Endothelial cell (in vitro differentiated cells): ENCODE data around the gene ALKAL2. TPM values are rescaled to one million over a fixed set of nuclear protein-coding genes. Genes with fewer than 3 reads are reported as not detected.

ENCODE experiments used
- DNase-seq: peaks from one replicate; pipeline ENCODE4 v3.0.0; 2021; ENCODE audit warnings: low spot score
- H3K27ac Mint-ChIP-seq: one replicate; pipeline ENCODE4 v1.8.0; 2021; ENCODE audit warnings: mixed read lengths, inconsistent platforms; ENCODE audit not compliant: unreplicated experiment
- H3K27me3 Mint-ChIP-seq: one replicate; pipeline ENCODE4 v1.8.0; 2021; ENCODE audit warnings: mild to moderate bottlenecking, moderate library complexity, mixed read lengths, inconsistent platforms; ENCODE audit not compliant: unreplicated experiment
- H3K36me3 Mint-ChIP-seq: one replicate; pipeline ENCODE4 v1.8.0; 2021; ENCODE audit warnings: mild to moderate bottlenecking, low read depth, mixed read lengths, inconsistent platforms; ENCODE audit not compliant: unreplicated experiment
- H3K4me1 Mint-ChIP-seq: one replicate; pipeline ENCODE4 v1.8.0; 2021; ENCODE audit warnings: mild to moderate bottlenecking, mixed read lengths, inconsistent platforms; ENCODE audit not compliant: unreplicated experiment
- H3K4me3 Mint-ChIP-seq: one replicate; pipeline ENCODE4 v1.8.0; 2021; ENCODE audit warnings: mild to moderate bottlenecking, mixed read lengths, inconsistent platforms; ENCODE audit not compliant: unreplicated experiment
- H3K9me3 Mint-ChIP-seq: one replicate; pipeline ENCODE4 v1.8.0; 2021; ENCODE audit warnings: mixed read lengths, inconsistent platforms; ENCODE audit not compliant: unreplicated experiment
- total RNA-seq: library from RNA; stranded (reverse); fragmentation: NEBNext Ultra II Directional; extraction: Animal tissue kit (Norgen Biotek cat#: 25700); gene quantifications from one replicate; pipeline ENCODE4 v1.2.1, GENCODE V29; 2021; ENCODE audit not compliant: unreplicated experiment
- TF ChIP-seq, protein P1 (sequence below): fragments of 200-600 bp; sonication (generic); IDR thresholded peaks from one replicate; pipeline ENCODE4 v1.5.0; 2021; ENCODE audit warnings: antibody characterized with exemption; ENCODE audit not compliant: unreplicated experiment

The ALKAL2 gene
- total RNA-seq, 1 donor from 2014 or later, result 3.2 TPM

DNA sequence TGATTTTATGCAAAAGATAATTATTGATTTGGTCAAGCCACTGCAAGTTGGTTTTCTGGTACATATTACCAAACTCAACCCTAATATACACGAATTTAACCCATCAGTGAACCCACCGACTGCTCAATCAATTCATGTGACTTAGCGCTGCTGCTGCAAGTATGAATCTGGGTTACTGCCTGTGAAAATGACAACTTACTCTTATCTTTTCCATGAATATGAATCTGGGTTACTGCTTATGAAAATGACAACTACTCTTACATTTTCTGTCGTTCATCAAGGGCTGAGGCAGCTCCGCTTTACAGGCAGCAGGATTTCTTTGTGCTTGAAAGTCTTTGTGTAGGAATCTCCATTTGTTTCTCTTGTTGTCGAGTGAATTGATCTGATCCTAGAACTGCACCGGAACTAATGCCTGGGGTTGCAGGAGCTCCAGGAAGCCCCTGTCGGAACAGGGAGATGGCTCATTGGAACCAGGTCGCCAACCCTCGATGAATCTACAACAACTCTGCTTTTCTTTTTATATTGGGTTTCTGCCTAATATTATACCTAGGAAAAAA, 22.1 kb upstream of the ALKAL2 start:
- Mint-ChIP-seq H3K27me3 (peaks cover 7% of the 10 kb centered on the region), H3K27ac (peak overlapping the region; percentile 64), H3K36me3 (no peaks in the 10 kb centered on the region), H3K4me3 (no peak overlapping the region), H3K9me3 (no peaks in the 10 kb centered on the region), H3K4me1 (peaks cover 5% of the 10 kb centered on the region)
- TF ChIP-seq, protein P1, sequence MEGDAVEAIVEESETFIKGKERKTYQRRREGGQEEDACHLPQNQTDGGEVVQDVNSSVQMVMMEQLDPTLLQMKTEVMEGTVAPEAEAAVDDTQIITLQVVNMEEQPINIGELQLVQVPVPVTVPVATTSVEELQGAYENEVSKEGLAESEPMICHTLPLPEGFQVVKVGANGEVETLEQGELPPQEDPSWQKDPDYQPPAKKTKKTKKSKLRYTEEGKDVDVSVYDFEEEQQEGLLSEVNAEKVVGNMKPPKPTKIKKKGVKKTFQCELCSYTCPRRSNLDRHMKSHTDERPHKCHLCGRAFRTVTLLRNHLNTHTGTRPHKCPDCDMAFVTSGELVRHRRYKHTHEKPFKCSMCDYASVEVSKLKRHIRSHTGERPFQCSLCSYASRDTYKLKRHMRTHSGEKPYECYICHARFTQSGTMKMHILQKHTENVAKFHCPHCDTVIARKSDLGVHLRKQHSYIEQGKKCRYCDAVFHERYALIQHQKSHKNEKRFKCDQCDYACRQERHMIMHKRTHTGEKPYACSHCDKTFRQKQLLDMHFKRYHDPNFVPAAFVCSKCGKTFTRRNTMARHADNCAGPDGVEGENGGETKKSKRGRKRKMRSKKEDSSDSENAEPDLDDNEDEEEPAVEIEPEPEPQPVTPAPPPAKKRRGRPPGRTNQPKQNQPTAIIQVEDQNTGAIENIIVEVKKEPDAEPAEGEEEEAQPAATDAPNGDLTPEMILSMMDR, result no peak
- DNase-seq, result no peak

- DNase-seq, result no peak
- Mint-ChIP-seq H3K27me3 (peaks cover 6% of the 10 kb centered on the region), H3K4me3 (no peak overlapping the region), H3K36me3 (no peaks in the 10 kb centered on the region), H3K9me3 (no peaks in the 10 kb centered on the region), H3K4me1 (peaks cover 5% of the 10 kb centered on the region), H3K27ac (no peak overlapping the region)
- TF ChIP-seq, protein P1, result no peak
Observed at GRCh38 chr2:309148-309953, 21.5 kb upstream of the ALKAL2 start.

DNA sequence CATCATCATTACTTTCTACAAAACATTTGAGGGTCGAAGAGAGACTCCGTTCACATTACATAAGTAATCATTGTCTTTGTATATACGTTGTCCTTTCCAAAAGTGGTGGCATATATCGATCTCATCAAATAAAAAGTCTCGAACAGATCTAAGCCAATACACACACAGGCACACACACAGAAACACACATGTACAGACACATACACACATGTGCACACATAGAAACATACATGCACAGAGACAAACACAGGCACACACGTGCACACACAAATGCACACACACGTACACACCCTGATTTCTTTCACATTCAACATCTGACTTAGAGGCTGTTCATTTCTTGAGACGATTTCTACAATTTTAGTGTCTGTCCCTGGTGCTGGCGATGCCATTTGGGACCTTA, 17.5 kb upstream of the ALKAL2 start:
- H3K36me3 Mint-ChIP-seq, result no peaks in the 10 kb centered on the region

DNA sequence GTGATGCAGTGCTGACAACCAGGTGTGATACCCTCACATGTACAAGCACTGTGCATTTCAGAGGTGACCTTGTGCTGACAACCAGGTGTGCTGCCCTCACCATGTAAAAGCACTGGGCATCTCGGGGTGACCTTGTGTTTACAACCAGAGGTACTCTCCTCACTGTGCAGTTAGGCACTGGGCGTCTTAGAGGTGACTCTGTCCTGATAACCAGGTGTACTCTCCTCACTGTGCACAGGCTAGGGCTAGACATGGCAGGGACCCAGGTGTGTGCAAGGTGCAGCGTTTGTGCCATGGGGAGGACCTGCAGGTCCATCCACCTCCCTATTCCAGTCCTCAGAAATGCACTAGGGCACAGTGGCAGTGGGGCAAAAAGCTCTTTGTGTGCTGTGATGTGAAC, 8.5 kb upstream of the ALKAL2 start:
- no peaks in the 10 kb centered on the region for H3K4me1 Mint-ChIP-seq
- DNase-seq, result no peak
- H3K4me3 Mint-ChIP-seq, result no peak overlapping the region
- TF ChIP-seq, protein P1, result no peak
- no peaks in the 10 kb centered on the region for H3K27me3 Mint-ChIP-seq
- H3K36me3 Mint-ChIP-seq, result no peaks in the 10 kb centered on the region
- H3K27ac Mint-ChIP-seq, result no peak overlapping the region
- no peaks in the 10 kb centered on the region for H3K9me3 Mint-ChIP-seq

More for the DNA sequence above, 17.5 kb upstream of the ALKAL2 start:
- H3K27ac Mint-ChIP-seq, result no peak overlapping the region
- no peaks in the 10 kb centered on the region for H3K9me3 Mint-ChIP-seq
- H3K27me3 Mint-ChIP-seq, result peaks cover 6% of the 10 kb centered on the region
- no peak for DNase-seq
- TF ChIP-seq, protein P1, result no peak
- H3K4me3 Mint-ChIP-seq, result no peak overlapping the region
- no peaks in the 10 kb centered on the region for H3K4me1 Mint-ChIP-seq

- H3K27ac Mint-ChIP-seq, result no peak overlapping the region
- H3K4me3 Mint-ChIP-seq, result no peak overlapping the region
- H3K9me3 Mint-ChIP-seq, result no peaks in the 10 kb centered on the region
- DNase-seq, result no peak
- no peaks in the 10 kb centered on the region for H3K36me3 Mint-ChIP-seq
- TF ChIP-seq, protein P1, result no peak
- no peaks in the 10 kb centered on the region for H3K4me1 Mint-ChIP-seq
- H3K27me3 Mint-ChIP-seq, result no peaks in the 10 kb centered on the region
Observed at GRCh38 chr2:295090-295489, 7.2 kb upstream of the ALKAL2 start.
